Measurements from ENCODE around the gene TBX10.
"Not testable (repeated sequence)": the region's sequence is repeated elsewhere in the genome, so short reads cannot be mapped to it uniquely, and the experiment has no call there.

TBX10 gene

GRCh38 chr11:67614730-67615714, 24.5 kb downstream of the TBX10 start:
- peak; percentile 91 for DNase-seq

DNA sequence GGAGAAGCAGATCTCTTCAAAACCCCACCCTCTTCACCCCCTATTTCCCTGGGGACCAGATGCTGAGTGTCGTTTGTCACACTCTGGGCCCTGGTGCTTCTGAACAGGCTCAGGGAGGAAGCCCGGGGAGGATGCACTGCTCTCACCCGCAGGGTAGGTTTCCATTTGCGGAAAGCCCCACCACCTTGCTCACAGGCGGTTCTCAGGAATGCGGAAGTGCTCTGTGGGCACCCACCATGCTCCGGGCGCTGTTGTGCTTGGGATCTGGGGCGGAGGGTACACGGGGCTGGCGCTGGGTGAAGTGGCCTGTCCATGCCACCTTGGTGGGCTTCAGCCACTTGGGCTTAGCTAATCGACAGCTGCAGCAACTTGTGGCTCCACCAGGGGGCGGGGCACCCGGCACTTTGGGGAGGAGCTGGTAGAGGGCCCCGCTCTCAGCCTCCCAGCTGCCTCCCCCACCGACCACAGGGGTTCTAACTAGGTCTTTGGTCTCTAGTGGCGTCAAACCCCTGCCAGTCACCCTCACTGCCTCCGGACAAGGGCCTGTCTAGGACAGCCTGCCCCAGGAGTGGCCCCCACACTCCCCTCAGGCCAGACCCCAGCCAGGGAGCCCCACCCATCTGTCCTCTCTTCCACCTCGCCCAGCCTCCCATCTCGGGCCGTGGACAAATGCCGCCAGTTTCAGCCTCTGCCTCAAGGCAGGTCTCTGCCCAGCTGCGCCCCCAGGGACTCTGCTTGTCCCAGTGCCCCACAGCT, 25.4 kb downstream of the TBX10 start:
- DNase-seq: no peak

DNA sequence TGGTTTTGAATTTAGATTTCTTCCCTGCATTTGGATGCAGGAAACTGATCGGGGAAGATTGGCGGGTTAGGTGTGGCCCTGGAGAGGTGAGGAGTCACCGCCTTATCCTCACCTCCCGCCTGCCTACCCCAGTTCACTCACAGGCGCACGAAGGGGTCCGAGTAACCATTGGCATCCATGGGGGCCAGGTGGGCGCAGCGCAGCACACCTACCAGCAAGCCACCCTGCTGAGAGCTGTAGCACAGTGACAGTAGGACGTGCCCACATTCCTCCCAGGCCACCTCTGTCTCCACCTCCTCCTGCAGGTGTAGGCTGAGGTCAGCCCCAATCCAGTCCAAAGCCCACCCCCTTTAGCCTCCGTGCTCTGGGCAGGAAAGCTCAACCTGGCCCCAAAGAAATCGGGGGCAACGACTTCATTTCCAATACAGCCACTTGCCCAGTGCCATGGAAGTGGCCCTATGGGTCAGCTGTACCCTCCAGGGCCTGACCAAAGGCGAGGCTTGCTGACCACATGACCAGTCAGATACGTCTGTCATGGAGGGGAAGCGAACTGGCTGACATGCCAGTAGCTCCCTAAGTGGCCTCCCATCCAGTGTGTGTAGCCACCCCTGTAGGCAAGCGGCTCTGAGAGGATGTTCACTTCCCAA, 26.1 kb downstream of the TBX10 start:
- DNase-seq: no peak

- DNase-seq: no peak
These were observed 26.8 kb downstream of the TBX10 start for GRCh38 chr11:67612751-67613150.

GRCh38 chr11:67611704-67612587, 27.6 kb downstream of the TBX10 start:
- DNase-seq: no peak

DNA sequence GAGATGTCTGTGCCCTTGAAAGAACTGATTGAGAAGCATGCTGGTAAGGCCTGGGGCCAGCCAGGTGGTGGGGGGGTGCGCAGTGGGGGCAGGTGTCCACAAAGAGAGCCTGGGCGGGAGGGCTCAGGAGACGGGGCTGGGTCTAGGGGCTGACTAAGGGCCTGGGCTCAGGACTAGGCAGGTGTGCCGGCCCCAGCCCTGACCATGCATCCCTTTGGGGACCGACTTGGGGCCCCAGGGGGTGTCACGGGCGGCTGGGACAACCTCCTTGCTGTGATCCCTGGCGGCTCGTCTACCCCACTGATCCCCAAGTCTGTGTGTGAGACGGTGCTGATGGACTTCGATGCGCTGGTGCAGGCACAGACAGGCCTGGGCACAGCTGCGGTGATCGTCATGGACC, 28.4 kb downstream of the TBX10 start:
- no peak for DNase-seq

DNA sequence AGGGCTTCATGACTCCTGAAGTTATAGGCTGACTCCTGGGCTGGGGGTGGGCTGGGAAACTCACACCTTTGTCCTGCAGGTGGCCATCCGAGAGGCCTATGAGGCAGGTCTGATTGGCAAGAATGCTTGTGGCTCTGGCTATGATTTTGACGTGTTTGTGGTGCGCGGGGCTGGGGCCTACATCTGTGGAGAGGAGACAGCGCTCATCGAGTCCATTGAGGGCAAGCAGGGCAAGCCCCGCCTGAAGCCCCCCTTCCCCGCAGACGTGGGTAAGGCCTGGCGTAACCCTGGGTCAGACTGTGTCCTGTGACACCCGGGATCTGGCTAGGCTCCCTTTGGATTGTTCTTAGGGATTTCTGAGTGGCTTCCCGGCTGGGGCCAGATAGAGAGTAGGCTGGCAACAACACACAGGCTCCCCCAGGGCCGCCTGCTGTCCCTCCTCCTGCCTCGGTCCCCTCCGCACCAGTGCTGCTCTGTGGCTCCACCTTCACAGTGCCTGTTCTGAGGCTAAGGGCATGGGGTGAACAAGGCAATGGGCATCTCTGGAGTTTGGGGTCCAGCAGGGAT, 29.2 kb downstream of the TBX10 start:
- no peak for DNase-seq

GRCh38 chr11:67609316-67609715, 30.2 kb downstream of the TBX10 start:
- no peak for DNase-seq

- no peak for DNase-seq
These were observed 31.1 kb downstream of the TBX10 start for GRCh38 chr11:67608486-67608885.

- DNase-seq: no peak
These were observed 32.1 kb downstream of the TBX10 start for GRCh38 chr11:67607507-67607906.

DNA sequence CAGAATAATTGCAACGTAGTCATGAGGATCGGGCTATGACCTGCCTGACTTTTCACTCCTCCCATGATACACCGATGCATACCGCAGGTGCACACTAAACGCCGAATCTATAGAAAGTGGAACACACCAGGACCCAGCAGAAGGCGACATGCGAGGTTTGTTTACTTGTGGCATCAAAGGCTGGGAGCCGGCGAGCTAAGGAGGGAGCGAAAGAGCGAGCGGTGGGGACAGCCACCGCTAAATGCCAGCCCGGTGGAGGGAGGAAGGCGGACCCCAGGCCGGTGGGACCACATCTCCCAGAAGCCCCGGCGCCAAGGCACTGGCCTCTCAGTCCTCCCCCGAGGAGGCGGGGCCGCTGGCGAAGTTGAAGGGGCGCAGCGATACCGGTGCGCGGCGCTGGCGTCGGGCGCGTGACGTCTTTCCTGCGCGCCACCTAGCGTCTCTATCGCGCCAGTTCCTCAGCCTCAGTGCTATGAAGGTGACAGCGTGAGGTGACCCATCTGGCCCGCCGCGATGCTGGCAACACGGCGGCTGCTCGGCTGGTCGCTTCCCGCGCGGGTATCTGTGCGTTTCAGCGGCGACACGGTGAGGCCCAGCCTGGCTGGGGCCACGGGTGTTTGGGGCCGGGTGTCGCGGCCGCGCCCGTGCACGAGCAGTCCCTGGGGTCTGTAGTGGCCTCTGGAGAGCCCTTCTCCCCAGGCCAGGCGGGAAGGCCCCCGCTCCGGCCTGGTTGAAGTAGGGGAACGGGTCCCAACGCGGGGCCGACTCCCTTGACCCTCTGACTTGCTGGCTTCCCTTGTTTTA, 32.9 kb downstream of the TBX10 start, which contains the start of gene NDUFV1:
TSS of gene NDUFV1 (plus strand) at position 445 of the 804 bp plus-strand sequence. CDS start at position 514, 69 bp downstream.
- DNase-seq: peak; percentile 82

DNA sequence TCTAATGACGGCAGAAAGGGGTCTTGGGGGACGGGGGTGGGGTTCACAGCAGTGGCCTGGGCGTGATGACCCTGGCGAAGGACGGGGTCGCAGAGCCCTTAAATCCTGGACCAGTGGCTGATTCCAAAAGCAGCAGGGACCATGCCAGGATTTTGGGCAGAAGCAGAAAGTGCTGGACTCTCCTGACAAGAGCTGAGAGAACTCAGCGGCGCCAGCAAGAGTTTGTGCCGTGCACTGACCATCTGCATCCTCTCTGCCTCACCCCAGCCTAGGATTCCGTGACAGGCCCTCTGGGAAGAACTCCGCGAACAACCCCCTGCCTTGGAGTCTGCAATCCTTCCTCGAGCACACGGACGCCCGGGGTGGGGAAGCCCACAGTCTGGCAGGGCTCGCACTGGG, 33.5 kb downstream of the TBX10 start:
- no peak for DNase-seq

DNA sequence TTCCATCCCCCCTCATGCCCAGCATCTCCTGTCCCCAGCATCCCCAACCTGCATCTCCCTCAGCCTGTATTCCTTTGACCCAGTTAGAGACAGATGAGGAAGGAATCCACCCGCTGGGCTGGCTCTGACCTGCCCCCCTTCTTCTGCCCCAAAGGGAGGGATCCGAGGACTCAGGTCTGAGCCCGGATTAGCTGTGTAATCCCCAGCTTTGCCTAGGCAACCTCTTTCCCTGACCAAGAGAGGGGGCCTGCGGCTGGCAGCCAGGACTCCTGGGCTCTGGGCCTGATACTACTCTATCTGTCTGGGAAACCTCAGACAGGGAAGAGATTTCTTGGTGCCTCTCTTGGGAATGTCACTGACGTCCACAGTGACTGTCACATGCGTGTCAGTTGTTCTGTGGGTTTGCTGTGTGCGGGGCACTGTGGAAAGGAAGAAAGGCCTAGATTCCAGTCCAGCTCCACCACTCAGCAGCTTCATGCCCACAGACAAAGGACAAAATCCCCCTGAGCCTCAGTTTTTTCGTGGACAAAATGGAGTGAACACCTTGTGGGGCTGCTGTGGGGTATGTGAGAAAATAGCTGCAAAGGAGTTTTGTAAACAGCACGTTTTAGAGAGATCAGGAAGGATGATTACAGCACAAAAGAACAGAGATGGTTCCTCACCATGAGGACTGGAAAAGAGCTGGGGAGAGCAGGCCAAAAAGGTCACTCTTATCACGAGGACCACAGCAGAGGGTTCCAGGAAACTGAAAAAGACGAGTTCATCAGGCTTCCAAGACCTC, 34.1 kb downstream of the TBX10 start:
- DNase-seq: no peak

DNA sequence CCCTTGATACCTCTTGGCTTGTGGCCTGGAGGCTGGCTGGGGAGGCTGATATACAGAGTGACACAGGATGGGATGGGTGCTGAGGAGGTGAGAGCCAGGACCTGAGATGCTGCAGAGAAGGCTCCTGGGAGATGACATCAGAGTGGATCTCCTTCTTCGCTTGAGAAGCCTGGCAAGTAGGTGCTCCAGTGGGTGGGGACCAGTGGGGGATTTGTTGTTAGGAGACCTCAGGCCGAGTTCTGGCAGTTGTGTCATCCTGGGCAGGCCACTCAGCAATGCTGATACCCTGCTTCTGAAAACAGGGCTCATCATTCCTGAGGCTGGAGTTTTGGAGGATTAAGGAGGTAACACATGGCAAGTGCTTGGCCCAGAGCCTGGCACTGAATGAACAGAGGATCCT, 34.7 kb downstream of the TBX10 start:
- DNase-seq: no peak

DNA sequence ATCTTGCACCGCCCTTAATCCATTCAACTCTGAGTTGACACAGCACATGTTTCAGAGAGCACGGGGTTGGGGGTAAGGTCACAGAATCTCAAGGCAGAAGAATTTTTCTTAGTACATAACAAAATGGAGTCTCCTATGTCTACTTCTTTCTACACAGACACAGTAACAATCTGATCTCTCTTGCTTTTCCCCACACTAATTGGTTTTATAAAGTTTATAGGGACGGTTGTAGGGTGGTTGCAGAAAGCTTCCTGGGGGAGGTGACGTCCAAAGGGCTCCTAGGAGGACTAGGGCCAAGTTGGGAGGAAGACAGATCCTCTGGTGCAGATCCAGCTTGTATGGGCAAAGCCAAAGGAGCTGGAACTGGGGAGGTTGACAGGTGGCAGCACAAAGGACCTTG, 35.4 kb downstream of the TBX10 start:
- not testable (repeated sequence) for DNase-seq

- no peak for DNase-seq
These were observed 38.5 kb downstream of the TBX10 start for GRCh38 chr11:67601098-67601497.

- no peak for DNase-seq
These were observed 39.1 kb downstream of the TBX10 start for GRCh38 chr11:67600324-67601029.

GRCh38 chr11:67599149-67599548, 40.4 kb downstream of the TBX10 start:
- no peak for DNase-seq

DNA sequence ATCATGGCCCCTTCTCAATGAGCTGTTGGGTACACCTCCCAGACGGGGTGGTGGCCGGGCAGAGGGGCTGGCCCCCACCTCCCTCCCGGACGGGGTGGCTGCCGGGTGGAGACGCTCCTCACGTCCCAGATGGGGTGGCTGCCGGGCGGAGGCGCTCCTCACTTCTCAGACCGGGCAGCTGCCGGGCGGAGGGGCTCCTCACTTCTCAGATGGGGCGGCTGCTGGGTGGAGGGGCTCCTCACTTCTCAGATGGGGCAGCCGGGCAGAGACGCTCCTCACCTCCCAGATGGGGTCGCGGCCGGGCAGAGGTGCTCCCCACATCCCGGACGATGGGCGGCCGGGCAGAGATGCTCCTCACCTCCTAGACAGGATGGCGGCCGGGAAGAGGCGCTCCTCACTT, 41.6 kb downstream of the TBX10 start:
- not testable (repeated sequence) for DNase-seq

Measured in 8988T (cell line).